ENCODE data around the gene SOCS3. TPM values are rescaled to one million over a fixed set of nuclear protein-coding genes. Genes with fewer than 3 reads are reported as not detected.
"Not testable (repeated sequence)": the region's sequence is repeated elsewhere in the genome, so short reads cannot be mapped to it uniquely, and the experiment has no call there.

Gene SOCS3
- total RNA-seq, 2 donors from 2014 or later: 19.7 to 29.4 TPM

- no peaks in the 10 kb centered on the region for H3K27me3 ChIP-seq
These were observed 45.1 kb downstream of the SOCS3 start for GRCh38 chr17:78314683-78315354.

GRCh38 chr17:78313735-78314648, 45.9 kb downstream of the SOCS3 start:
- peak; percentile 93 for DNase-seq
- Histone ChIP-seq H3K9ac (ENCODE audit: low read depth in 2 of 2, low read length in 2 of 2) (peak overlapping the region; percentile 61 to 85), H3K36me3 (no peaks in the 10 kb centered on the region), H3K9me3 (no peaks in the 10 kb centered on the region), H3K27me3 (no peaks in the 10 kb centered on the region), H3K4me3 (peak overlapping the region; percentile 40), H3K27ac (peak overlapping the region; percentile 98), H3K4me1 (peaks cover 38% of the 10 kb centered on the region)
- intact Hi-C loops (cut with DNase I): loop anchor here (5.0 kb wide), 1 partner anchor 48 kb away; the partner anchor contains the start of gene SOCS3
- TF ChIP-seq CTCF (IDR thresholded peaks at IDR 0.05): no peak

More at GRCh38 chr17:78314683-78315354, 45.1 kb downstream of the SOCS3 start:
- TF ChIP-seq CTCF (IDR thresholded peaks at IDR 0.05): no peak
- Histone ChIP-seq H3K4me1 (peaks cover 38% of the 10 kb centered on the region), H3K36me3 (no peaks in the 10 kb centered on the region), H3K4me3 (no peak overlapping the region), H3K27ac (peak overlapping the region; percentile 98), H3K9ac (ENCODE audit: low read depth in 2 of 2, low read length in 2 of 2) (peak overlapping the region; percentile 78 to 83), H3K9me3 (no peaks in the 10 kb centered on the region)
- DNase-seq: no peak
- intact Hi-C loops (cut with DNase I): loop anchor here (5.0 kb wide), 1 partner anchor 47 kb away; the partner anchor contains the start of gene SOCS3

- not testable (repeated sequence) for H3K4me3 ChIP-seq; H3K36me3 ChIP-seq; DNase-seq; H3K9me3 ChIP-seq; H3K27me3 ChIP-seq; H3K27ac ChIP-seq; H3K4me1 ChIP-seq; H3K9ac ChIP-seq (ENCODE audit: low read depth in 2 of 2, low read length in 2 of 2)
- intact Hi-C loops (cut with DNase I): loop anchor here (5.0 kb wide), 1 partner anchor 53 kb away; the partner anchor contains the start of gene SOCS3
These were observed 50.1 kb downstream of the SOCS3 start for GRCh38 chr17:78309659-78310255.

DNA sequence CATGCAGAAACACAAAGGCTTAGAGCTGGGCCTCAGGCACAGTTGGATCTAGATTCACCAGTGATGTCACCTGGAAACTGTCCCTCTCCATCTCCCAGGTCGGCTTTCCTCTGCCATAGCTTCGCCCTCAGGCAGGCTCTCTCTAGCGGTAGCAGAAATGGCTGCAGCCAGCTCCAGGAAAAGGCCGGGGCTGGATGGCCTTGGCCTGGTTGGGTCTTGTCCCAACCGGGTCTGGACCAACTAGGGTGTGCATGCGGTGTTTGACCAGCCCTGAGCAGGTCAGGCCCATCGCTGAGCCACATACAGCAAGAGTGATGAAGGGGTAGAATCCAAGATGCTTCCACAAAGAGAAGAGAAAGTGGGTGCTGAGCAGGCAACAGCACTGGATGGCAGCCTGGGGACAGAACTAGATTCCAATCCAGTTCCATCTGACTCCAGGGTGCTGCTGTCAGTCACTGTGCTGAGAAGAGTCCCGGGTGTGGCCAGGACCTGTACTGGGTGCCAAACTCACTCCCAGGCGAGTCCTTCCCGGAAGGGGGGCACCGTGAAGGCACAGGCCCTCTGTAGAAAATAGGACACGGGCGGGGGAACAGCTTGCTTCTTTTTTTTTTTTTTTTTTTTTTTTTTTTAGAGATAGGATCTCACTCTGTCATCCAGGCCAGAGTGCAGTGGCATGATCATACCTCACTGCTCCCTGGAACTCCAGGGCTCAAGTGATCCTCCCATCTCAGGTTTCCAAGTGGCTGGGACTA, 51.8 kb downstream of the SOCS3 start:
- no peak for TF ChIP-seq CTCF (IDR thresholded peaks at IDR 0.05)
- intact Hi-C loops (cut with DNase I): no loop called here
- H3K9me3 ChIP-seq: no peaks in the 10 kb centered on the region
- no peaks in the 10 kb centered on the region for H3K27me3 ChIP-seq
- H3K36me3 ChIP-seq: no peaks in the 10 kb centered on the region
- no peaks in the 10 kb centered on the region for H3K4me1 ChIP-seq
- H3K27ac ChIP-seq: no peak overlapping the region
- H3K4me3 ChIP-seq: no peak overlapping the region
- no peak for DNase-seq
- no peak overlapping the region for H3K9ac ChIP-seq (ENCODE audit: low read depth in 2 of 2, low read length in 2 of 2)

DNA sequence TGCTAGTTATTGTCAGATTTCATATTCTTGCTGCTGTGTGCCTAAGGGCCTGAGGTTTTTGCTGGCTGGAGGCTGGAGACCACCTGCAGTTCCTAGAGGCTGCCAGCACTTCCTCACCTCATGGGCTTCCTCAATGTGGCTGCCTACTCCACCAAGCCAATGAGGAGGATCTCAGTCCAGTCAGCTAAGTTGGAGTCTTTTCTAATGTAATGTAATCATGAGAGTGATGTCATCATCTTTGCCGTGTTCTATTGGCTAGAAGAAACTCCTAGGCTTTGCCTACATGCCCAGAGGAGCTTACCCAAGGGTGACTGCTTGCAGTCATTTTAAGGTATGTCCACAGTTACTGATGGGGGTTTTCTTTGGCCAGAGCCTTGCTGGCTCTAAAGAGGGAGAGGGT, 53.0 kb downstream of the SOCS3 start:
- DNase-seq: no peak
- Histone ChIP-seq H3K36me3 (no peaks in the 10 kb centered on the region), H3K27me3 (no peaks in the 10 kb centered on the region), H3K4me1 (no peaks in the 10 kb centered on the region), H3K9ac (ENCODE audit: low read depth in 2 of 2, low read length in 2 of 2) (no peak overlapping the region), H3K4me3 (no peak overlapping the region), H3K9me3 (no peaks in the 10 kb centered on the region), H3K27ac (no peak overlapping the region)
- intact Hi-C loops (cut with DNase I): no loop called here
- TF ChIP-seq CTCF (IDR thresholded peaks at IDR 0.05): no peak

Other genes with a start within 250 kb of the SOCS3 start
- 100 to 1,000 TPM; 108 to 159 TPM for gene TMC6, start 231.3 kb downstream of the SOCS3 start, total RNA-seq
- gene TMC8, start 229.3 kb downstream of the SOCS3 start, total RNA-seq: 1 to 10 TPM; 5.3 to 5.4 TPM
- gene C17orf99, start 213.7 kb downstream of the SOCS3 start, total RNA-seq: under 1 TPM in 1 of 2 donors, not detected in 1; 0.20 TPM
- gene SYNGR2, start 191.5 kb downstream of the SOCS3 start, total RNA-seq: 100 to 1,000 TPM; 256 to 395 TPM
- gene TK1, start 173.0 kb downstream of the SOCS3 start, total RNA-seq: 100 to 1,000 TPM in 1 of 2 donors, 10 to 100 TPM in 1; 37.7 to 135 TPM
- 10 to 100 TPM; 30.6 to 33.3 TPM for gene AFMID, start 172.7 kb downstream of the SOCS3 start, total RNA-seq
- gene BIRC5, start 145.8 kb downstream of the SOCS3 start, total RNA-seq: 10 to 100 TPM; 15.2 to 77.1 TPM
- gene TMEM235, start 128.4 kb downstream of the SOCS3 start, total RNA-seq: not detected
- gene PGS1, start 18.6 kb upstream of the SOCS3 start, total RNA-seq: 10 to 100 TPM; 33.3 to 40.2 TPM
- under 1 TPM; 0.05 to 0.19 TPM for gene DNAH17, start 217.3 kb upstream of the SOCS3 start, total RNA-seq